Testis (tissue), 3 donors: ENCODE measurements around the gene FDX1. TPM values are rescaled to one million over a fixed set of nuclear protein-coding genes. Genes with fewer than 3 reads are reported as not detected.

Experiments used
- DNase-seq: peaks from one replicate; pipeline ENCODE4 v3.0.0-alpha.2; 2019
- H3K27ac ChIP-seq, 2 donors: fragments of 200-600 bp; sonication (generic); one replicate each; pipeline ENCODE4 v1.5.1; 2019
- H3K27me3 ChIP-seq: fragments of 200-600 bp; sonication (generic); one replicate; pipeline ENCODE4 v1.5.1; 2019
- H3K36me3 ChIP-seq: fragments of 200-600 bp; sonication (generic); one replicate; pipeline ENCODE4 v1.5.1; 2017; ENCODE audit warnings: low read depth; ENCODE audit errors: missing control alignments
- H3K4me1 ChIP-seq: fragments of 200-600 bp; sonication (generic); one replicate; pipeline ENCODE4 v1.5.1; 2019
- H3K4me3 ChIP-seq, 2 donors: fragments of 200-600 bp; sonication (generic); one replicate each; pipeline ENCODE4 v1.5.1; 2017 to 2019
- H3K9me3 ChIP-seq: fragments of 200-600 bp; sonication (generic); one replicate; pipeline ENCODE4 v1.5.1; 2017
- POLR2A ChIP-seq: fragments of 450-650 bp; IDR thresholded peaks from one replicate; pipeline ENCODE4 v1.6.1; 2017; ENCODE audit warnings: antibody characterized with exemption, mild to moderate bottlenecking, moderate library complexity
- WGBS, 2 donors: methylation state at CpG; one replicate each; pipeline ENCODE4 v1.1.5; 2018; 5-methylcytosine and 5-hydroxymethylcytosine counted together
- intact Hi-C: fragments of 100-400 bp; cut with DNase I; formaldehyde crosslinking; loops from one replicate; pipeline ENCODE4 v1.15.1; 2023; ENCODE audit warnings: low total_unique reads
- polyA plus RNA-seq: library from polyadenylated mRNA; stranded (reverse); fragments of 350-450 nt; fragmentation: Illumina TruSeq; extraction: RNeasy Lipid Tissue Mini Kit (QIAGEN cat#74804); gene quantifications from one replicate; pipeline ENCODE4 v1.2.3, GENCODE V29; 2014; ENCODE audit warnings: low read depth, low replicate concordance; ENCODE audit not compliant: insufficient read depth
- total RNA-seq, 2 donors: library from RNA; depleted of rRNA; stranded (reverse); fragments of >200 nt; gene quantifications; one replicate each; pipeline ENCODE4 v1.2.3, GENCODE V29; 2016
- TF ChIP-seq, protein P1 (sequence below), 3 experiments: fragments of 450-650 bp in 2 of 3; fragments of 200-600 bp in 1 of 3; sonication (generic) in 1 of 3; IDR thresholded peaks; one replicate each; pipeline ENCODE4 v1.5.1; 2016 to 2019; ENCODE audit warnings: antibody characterized with exemption in 3 of 3, mild to moderate bottlenecking in 2 of 3, moderate library complexity in 1 of 3

FDX1 gene
- total and polyA plus RNA-seq, 3 donors from 2014 or later = 12.9 to 13.9 (median 13.1) TPM

DNA sequence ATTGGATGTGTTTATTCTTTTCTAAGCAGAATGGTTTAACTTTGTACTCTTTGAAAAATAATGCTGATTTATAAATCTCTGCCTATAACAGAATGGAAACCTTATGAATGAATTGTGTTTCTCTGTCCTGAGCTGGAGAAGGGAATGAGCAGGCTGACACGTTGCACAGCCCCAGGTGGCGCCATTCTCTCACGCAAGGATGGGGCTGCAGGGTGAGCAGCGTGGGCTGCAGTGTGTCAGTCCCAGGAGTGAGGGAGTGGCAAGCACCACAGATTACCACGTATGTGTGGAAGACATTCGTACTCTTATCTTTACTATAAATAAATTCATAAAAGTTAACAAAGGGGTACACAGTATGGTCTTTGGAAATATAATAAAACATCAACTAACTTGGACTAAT is 33.4 kb downstream of the FDX1 start:
- no peaks in the 10 kb centered on the region for H3K27me3 ChIP-seq
- 40 to 43% methylated on average over 6 of the region's 6 CpGs for WGBS, 2 donors
- H3K4me1 ChIP-seq = peaks cover 15% of the 10 kb centered on the region
- H3K9me3 ChIP-seq = no peaks in the 10 kb centered on the region
- DNase-seq = peak; percentile 81
- no peaks in the 10 kb centered on the region for H3K36me3 ChIP-seq
- TF ChIP-seq, protein P1, sequence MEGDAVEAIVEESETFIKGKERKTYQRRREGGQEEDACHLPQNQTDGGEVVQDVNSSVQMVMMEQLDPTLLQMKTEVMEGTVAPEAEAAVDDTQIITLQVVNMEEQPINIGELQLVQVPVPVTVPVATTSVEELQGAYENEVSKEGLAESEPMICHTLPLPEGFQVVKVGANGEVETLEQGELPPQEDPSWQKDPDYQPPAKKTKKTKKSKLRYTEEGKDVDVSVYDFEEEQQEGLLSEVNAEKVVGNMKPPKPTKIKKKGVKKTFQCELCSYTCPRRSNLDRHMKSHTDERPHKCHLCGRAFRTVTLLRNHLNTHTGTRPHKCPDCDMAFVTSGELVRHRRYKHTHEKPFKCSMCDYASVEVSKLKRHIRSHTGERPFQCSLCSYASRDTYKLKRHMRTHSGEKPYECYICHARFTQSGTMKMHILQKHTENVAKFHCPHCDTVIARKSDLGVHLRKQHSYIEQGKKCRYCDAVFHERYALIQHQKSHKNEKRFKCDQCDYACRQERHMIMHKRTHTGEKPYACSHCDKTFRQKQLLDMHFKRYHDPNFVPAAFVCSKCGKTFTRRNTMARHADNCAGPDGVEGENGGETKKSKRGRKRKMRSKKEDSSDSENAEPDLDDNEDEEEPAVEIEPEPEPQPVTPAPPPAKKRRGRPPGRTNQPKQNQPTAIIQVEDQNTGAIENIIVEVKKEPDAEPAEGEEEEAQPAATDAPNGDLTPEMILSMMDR (IDR thresholded peaks at IDR 0.05) = peak in 1 of 3 experiments; percentile 49
- TF ChIP-seq POLR2A = no peak
- intact Hi-C loops = no loop called here
- no peak overlapping the region for H3K4me3 ChIP-seq
- no peak overlapping the region for H3K27ac ChIP-seq

DNA sequence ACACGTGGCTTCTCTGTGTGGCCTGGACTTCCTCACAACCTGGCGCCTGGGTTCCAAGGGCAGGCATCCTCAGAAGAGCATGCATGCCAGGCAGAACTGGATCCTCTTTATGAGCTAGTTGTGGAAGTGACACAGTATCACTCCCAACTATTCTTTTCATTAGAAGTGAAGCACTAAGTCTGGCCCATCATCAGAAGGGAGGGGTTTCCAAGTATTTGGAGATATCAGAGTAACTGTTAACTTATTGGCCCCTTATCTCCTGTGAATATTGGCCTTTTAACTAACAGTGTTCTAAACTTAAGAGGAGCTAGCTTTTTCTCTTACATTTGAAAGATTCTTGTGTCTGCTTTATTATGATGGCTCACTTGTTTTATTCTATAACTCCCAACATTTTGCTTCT is 35.5 kb downstream of the FDX1 start:
- Histone ChIP-seq H3K27me3 (no peaks in the 10 kb centered on the region), H3K9me3 (no peaks in the 10 kb centered on the region), H3K4me1 (peaks cover 4% of the 10 kb centered on the region), H3K4me3 (no peak overlapping the region), H3K36me3 (no peaks in the 10 kb centered on the region), H3K27ac (no peak overlapping the region)
- TF ChIP-seq, protein P1 (IDR thresholded peaks at IDR 0.05) = no peak
- no peak for TF ChIP-seq POLR2A
- 84 to 89% methylated on average over 2 of the region's 2 CpGs for WGBS, 2 donors
- intact Hi-C loops = no loop called here
- no peak for DNase-seq

DNA sequence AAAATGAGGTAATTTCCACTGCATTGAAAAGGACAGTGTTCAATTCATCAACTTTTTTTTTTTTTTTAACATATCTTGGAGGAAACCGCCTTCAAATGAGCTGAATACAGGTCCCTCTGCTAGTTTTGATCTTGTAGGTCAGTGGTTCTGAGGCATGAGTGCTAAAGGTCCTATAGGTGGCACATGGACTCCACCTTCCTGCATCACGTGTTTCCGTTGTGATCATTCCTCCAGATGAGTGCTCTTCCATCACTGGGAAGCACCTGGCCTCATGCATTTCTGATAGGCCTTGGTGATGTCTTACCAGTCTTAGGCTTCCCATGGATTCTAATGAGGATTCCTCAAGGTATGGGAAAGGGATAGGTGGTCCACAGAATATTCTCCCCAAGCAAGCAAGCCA is 37.8 kb downstream of the FDX1 start:
- H3K36me3 ChIP-seq = no peaks in the 10 kb centered on the region
- WGBS, 2 donors = 90 to 92% methylated on average over 3 of the region's 3 CpGs
- intact Hi-C loops = no loop called here
- H3K27ac ChIP-seq = no peak overlapping the region
- no peaks in the 10 kb centered on the region for H3K9me3 ChIP-seq
- H3K27me3 ChIP-seq = no peaks in the 10 kb centered on the region
- TF ChIP-seq, protein P1 (IDR thresholded peaks at IDR 0.05) = no peak
- no peak for TF ChIP-seq POLR2A
- no peak overlapping the region for H3K4me3 ChIP-seq
- no peak for DNase-seq
- no peaks in the 10 kb centered on the region for H3K4me1 ChIP-seq

DNA sequence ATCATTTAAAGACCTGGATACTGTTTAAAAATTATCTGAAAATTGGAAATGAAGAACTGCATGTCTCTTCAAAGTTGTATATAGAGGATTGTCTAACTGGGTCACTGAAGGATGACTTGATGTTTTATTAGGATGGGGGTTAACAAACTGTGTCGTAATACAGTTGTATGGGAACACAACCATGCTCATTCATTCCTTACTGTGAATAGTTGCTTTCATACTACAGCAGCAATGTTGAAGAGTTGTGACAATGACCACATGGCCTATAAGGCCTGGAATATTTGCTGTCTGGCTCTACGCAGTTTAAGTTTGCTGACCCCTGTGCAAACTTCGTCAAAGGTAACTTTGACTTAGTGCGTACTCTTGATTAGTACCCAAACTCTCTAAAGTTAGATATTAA is 38.4 kb downstream of the FDX1 start:
- WGBS, 2 donors = 86 to 91% methylated on average over 4 of the region's 4 CpGs
- TF ChIP-seq, protein P1 (IDR thresholded peaks at IDR 0.05) = no peak
- TF ChIP-seq POLR2A = no peak

DNA sequence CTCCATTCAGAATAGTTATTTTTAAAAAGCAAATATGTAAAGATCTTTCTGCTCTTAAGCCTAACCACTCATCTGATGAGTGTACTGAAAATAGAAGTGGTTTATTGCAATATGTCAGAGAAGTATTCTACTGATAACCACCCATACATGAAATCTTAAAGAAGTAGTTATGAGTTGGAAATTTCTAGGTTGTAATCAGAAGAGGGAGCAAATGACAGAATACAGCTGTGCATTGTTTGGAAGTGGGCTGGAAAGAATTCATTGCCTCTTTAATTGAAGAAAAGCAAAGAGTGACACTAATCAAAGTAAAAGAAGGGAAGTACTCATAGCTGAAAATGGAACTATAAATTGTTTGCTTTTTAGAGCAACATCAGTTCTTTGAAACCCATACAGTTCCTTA is 39.4 kb downstream of the FDX1 start:
- TF ChIP-seq, protein P1 (IDR thresholded peaks at IDR 0.05) = no peak
- no peak for TF ChIP-seq POLR2A
- H3K9me3 ChIP-seq = no peaks in the 10 kb centered on the region
- no peak overlapping the region for H3K4me3 ChIP-seq
- DNase-seq = no peak
- H3K4me1 ChIP-seq = no peaks in the 10 kb centered on the region
- no peaks in the 10 kb centered on the region for H3K36me3 ChIP-seq
- no peaks in the 10 kb centered on the region for H3K27me3 ChIP-seq
- no peak overlapping the region for H3K27ac ChIP-seq
- intact Hi-C loops = no loop called here

More for the DNA sequence above, 38.4 kb downstream of the FDX1 start:
- H3K27ac ChIP-seq = no peak overlapping the region
- no peak for DNase-seq
- no peak overlapping the region for H3K4me3 ChIP-seq
- intact Hi-C loops = no loop called here
- H3K36me3 ChIP-seq = no peaks in the 10 kb centered on the region
- H3K4me1 ChIP-seq = no peaks in the 10 kb centered on the region
- no peaks in the 10 kb centered on the region for H3K27me3 ChIP-seq
- no peaks in the 10 kb centered on the region for H3K9me3 ChIP-seq
